Measurements from ENCODE around the gene FOXO4. TPM values are rescaled to one million over a fixed set of nuclear protein-coding genes. Genes with fewer than 3 reads are reported as not detected.
A peak's percentile ranks its signal among the peaks of the same experiment; 100 is the strongest.

The FOXO4 gene
- total and polyA plus RNA-seq, 10 of the 15 experiments (the other 5 are each of a cell fraction or from before 2014, with no cell fraction given), result 0.05 to 6.9 (median 2.3) TPM

DNA sequence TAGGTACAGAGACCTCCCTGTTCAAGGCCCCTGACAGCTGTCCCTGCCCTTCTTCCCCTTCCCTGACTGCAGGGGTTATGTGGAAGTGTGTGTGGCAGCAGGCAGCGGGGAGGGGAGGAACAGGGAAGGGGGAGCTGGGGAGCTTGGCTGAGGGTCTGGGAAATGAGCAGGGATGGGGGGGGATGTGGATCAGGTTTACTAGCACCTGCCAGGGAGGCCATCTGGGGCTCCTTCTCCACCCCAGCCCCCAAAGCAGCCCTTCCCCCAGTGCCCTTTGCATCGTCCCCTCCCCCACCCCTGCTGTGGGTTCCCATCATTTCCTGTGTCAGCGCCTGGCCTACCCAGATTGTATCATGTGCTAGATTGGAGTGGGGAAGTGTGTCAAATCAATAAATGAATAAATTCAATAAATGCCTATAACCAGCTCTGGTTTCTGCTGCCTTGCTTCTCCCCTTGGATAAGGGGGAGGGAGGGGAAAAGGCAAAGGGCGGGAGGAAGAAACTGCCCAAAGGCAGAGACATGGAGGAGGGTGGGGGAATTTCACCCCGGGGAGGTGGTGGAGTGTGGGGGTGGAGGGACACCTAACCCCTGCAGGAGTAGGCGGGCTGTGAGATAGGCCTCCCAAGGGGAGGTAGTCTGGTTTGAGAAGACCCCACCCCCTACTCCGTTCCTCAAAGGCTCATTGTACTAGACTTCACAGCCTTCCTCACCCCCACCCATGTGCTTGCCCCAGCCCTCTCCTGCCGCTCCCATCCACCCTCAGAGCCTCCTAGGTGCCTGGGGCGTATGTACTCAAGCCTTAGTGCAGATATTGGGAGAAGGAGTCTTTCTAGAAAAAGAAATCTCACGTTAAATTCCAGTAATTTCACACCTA, 7.7 kb downstream of the FOXO4 start (continued):
- TF ChIP-seq BHLHE40 (IDR thresholded peaks at IDR 0.05; ENCODE audit: borderline replicate concordance in 1 of 2, low read depth in 2 of 2, low read length in 1 of 2) (0 out of 4 replicates have a peak, but pooled peaks of 1 of the 2 experiments have one; percentile 29), TAF1 (IDR thresholded peaks at IDR 0.05; ENCODE audit: borderline replicate concordance, low read depth, low read length) (no peak)
- TF ChIP-seq, protein P1, sequence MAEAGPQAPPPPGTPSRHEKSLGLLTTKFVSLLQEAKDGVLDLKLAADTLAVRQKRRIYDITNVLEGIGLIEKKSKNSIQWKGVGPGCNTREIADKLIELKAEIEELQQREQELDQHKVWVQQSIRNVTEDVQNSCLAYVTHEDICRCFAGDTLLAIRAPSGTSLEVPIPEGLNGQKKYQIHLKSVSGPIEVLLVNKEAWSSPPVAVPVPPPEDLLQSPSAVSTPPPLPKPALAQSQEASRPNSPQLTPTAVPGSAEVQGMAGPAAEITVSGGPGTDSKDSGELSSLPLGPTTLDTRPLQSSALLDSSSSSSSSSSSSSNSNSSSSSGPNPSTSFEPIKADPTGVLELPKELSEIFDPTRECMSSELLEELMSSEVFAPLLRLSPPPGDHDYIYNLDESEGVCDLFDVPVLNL (IDR thresholded peaks at IDR 0.05; ENCODE audit: low read depth, low read length), result no peak

DNA sequence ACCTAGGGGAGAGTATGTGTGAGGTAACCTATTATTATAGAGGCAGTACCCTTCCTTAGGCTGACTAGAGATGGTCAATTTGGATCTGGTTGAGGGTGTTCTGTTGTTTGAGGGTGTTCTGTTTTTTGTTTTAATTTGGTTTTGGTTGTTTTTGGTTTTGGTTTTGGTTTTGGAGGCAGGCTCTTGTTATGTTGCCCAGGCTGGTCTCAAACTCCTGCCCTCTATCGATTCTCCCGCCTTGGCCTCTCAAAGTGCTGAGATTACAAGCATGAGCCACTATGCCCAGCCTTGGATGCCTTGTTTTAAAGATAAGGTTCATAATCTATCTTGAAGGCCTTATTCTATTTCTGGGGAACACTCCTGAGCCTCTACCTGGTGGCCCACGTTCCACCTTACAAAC, 10.0 kb downstream of the FOXO4 start:
- ChIA-PET SMC1A (ENCODE audit: uncharacterized antibody, unreplicated experiment) (interaction anchor here (0.6 to 1.0 kb wide), 2 partner anchors 23 to 502 kb away, joined by 3 read pairs; no protein-coding TSS in a partner anchor), CTCF (no interaction called here), RAD21 (ENCODE audit: unreplicated experiment) (interaction anchor here (1.0 kb wide), 1 partner anchor 13 kb away, joined by 5 read pairs; the partner anchor contains the start of gene MED12), POLR2A (interaction anchor here (0.6 to 5.8 kb wide), 3 partner anchors 12 to 428 kb away, joined by 4 to 34 read pairs (median 8); partner anchors contain the start of gene MED12)
- no TSS peak for BruUV-seq (replicated peaks)
- Histone ChIP-seq H3K4me2 (ENCODE audit: control insufficient read depth, insufficient read depth) (peak overlapping the region; percentile 7; the same call in 1 of the 2 replicates), H3K9me3 (replicated peaks; ENCODE audit: control insufficient read depth, insufficient read depth, low read length) (no peaks in the 10 kb centered on the region; the same call in 2 of the 3 replicates), H3K79me2 (ENCODE audit: control insufficient read depth, insufficient read depth, low read length) (peaks cover 28% of the 10 kb centered on the region), H3K4me1 (ENCODE audit: control insufficient read depth, insufficient read depth, low read length) (peaks cover 3% of the 10 kb centered on the region; the same call in 1 of the 2 replicates), H3K36me3 (ENCODE audit: control insufficient read depth in 2 of 2, insufficient read depth in 2 of 2, low read length in 1 of 2) (no peaks in the 10 kb centered on the region; a peak in 1 of 4 replicates), H3K9ac (ENCODE audit: control insufficient read depth, insufficient read depth, low read length) (no peak overlapping the region), H4K20me1 (ENCODE audit: control insufficient read depth, insufficient read depth) (no peaks in the 10 kb centered on the region), H3K27me3 (replicated peaks in 1 of 2; ENCODE audit: control insufficient read depth in 2 of 2, insufficient read depth in 2 of 2, low read length in 1 of 2) (no peaks in the 10 kb centered on the region), H3K4me3 (no peak overlapping the region), H2AFZ (ENCODE audit: control insufficient read depth, low read depth, low read length) (no peak overlapping the region), H3K27ac (ENCODE audit: control insufficient read depth, insufficient read depth) (no peak overlapping the region)
- in situ Hi-C loops (cut with MboI) (no loop called here), intact Hi-C loops (cut with micrococcal nuclease; ENCODE audit: unreplicated experiment) (no loop called here)
- TF ChIP-seq WRNIP1 (IDR thresholded peaks at IDR 0.05; ENCODE audit: borderline replicate concordance, low read depth, low read length) (no peak), BHLHE40 (IDR thresholded peaks at IDR 0.05; ENCODE audit: borderline replicate concordance in 1 of 2, low read depth in 2 of 2, low read length in 1 of 2) (no peak), YY1 (IDR thresholded peaks at IDR 0.05; ENCODE audit: low read depth, low read length) (no peak)
- TF ChIP-seq, protein P2, sequence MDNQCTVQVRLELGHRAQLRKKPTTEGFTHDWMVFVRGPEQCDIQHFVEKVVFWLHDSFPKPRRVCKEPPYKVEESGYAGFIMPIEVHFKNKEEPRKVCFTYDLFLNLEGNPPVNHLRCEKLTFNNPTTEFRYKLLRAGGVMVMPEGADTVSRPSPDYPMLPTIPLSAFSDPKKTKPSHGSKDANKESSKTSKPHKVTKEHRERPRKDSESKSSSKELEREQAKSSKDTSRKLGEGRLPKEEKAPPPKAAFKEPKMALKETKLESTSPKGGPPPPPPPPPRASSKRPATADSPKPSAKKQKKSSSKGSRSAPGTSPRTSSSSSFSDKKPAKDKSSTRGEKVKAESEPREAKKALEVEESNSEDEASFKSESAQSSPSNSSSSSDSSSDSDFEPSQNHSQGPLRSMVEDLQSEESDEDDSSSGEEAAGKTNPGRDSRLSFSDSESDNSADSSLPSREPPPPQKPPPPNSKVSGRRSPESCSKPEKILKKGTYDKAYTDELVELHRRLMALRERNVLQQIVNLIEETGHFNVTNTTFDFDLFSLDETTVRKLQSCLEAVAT (IDR thresholded peaks at IDR 0.05), result 0 out of 2 replicates have a peak, but pooled peaks have one; percentile 80
- ATAC-seq (no peak), DNase-seq (ENCODE audit: low read depth, low spot score) (no peak), FAIRE-seq (no peak)
- 88% methylated on average over 3 of the region's 3 CpGs for WGBS (ENCODE audit: insufficient coverage, insufficient replicate concordance, low lambda C conversion rate, missing lambda C conversion rate)

Data from GM12878 (cell line).